Measurements from ENCODE around the gene MYBPC2.
A peak's percentile ranks its signal among the peaks of the same experiment; 100 is the strongest.

The MYBPC2 gene

GRCh38 chr19:50432221-50433028, at the start of gene MYBPC2 (continued):
- TF ChIP-seq KLF10 (tag by site-specific recombination; IDR thresholded peaks at IDR 0.05) (no peak), ZNF223 (tag by site-specific recombination; IDR thresholded peaks at IDR 0.05) (no peak), HOXD13 (CRISPR knock-in tag; IDR thresholded peaks at IDR 0.05; ENCODE audit: borderline replicate concordance) (no peak), ZFP3 (tag by site-specific recombination; IDR thresholded peaks at IDR 0.05; ENCODE audit: low read depth) (no peak), ZNF114 (tag by site-specific recombination; IDR thresholded peaks at IDR 0.05) (no peak), ZNF645 (tag by site-specific recombination; IDR thresholded peaks at IDR 0.05) (no peak), ZNF433 (tag by site-specific recombination; IDR thresholded peaks at IDR 0.05; ENCODE audit: low read depth) (no peak), ZBTB48 (tag by site-specific recombination; IDR thresholded peaks at IDR 0.05) (no peak), ZNF274 (IDR thresholded peaks at IDR 0.05; ENCODE audit: low read length) (no peak), ZNF274 (tag by site-specific recombination; IDR thresholded peaks at IDR 0.05; ENCODE audit: borderline replicate concordance) (no peak), REST (tag by site-specific recombination; IDR thresholded peaks at IDR 0.05) (no peak), ZNF302 (tag by site-specific recombination; IDR thresholded peaks at IDR 0.05; ENCODE audit: low read depth) (no peak), GFI1B (tag by site-specific recombination; IDR thresholded peaks at IDR 0.05) (no peak), ZBTB11 (tag by site-specific recombination; conservative IDR thresholded peaks at IDR 0.05; ENCODE audit: low read depth) (no peak), YY1 (tag by site-specific recombination; IDR thresholded peaks at IDR 0.05) (no peak), KLF17 (tag by site-specific recombination; IDR thresholded peaks at IDR 0.05) (no peak), PRDM2 (tag by site-specific recombination; IDR thresholded peaks at IDR 0.05; ENCODE audit: borderline replicate concordance) (no peak), WT1 (tag by site-specific recombination; IDR thresholded peaks at IDR 0.05) (peak; percentile 65), REPIN1 (tag by site-specific recombination; IDR thresholded peaks at IDR 0.05; ENCODE audit: low read depth) (no peak), ZNF214 (tag by site-specific recombination; IDR thresholded peaks at IDR 0.05; ENCODE audit: borderline replicate concordance) (no peak), YY2 (tag by site-specific recombination; IDR thresholded peaks at IDR 0.05) (no peak), ZNF654 (tag by site-specific recombination; IDR thresholded peaks at IDR 0.05; ENCODE audit: low read depth) (no peak), ZNF707 (tag by site-specific recombination; IDR thresholded peaks at IDR 0.05) (no peak), ZNF76 (tag by site-specific recombination; IDR thresholded peaks at IDR 0.05; ENCODE audit: borderline replicate concordance, low read depth) (no peak), GLIS1 (tag by site-specific recombination; IDR thresholded peaks at IDR 0.05) (peak; percentile 83)
